ENCODE measurements around the gene PLD1. TPM values are rescaled to one million over a fixed set of nuclear protein-coding genes. Genes with fewer than 3 reads are reported as not detected.
A peak's percentile ranks its signal among the peaks of the same experiment; 100 is the strongest.

The PLD1 gene
- total RNA-seq, 1 donor from 2014 or later = 13.9 TPM

DNA sequence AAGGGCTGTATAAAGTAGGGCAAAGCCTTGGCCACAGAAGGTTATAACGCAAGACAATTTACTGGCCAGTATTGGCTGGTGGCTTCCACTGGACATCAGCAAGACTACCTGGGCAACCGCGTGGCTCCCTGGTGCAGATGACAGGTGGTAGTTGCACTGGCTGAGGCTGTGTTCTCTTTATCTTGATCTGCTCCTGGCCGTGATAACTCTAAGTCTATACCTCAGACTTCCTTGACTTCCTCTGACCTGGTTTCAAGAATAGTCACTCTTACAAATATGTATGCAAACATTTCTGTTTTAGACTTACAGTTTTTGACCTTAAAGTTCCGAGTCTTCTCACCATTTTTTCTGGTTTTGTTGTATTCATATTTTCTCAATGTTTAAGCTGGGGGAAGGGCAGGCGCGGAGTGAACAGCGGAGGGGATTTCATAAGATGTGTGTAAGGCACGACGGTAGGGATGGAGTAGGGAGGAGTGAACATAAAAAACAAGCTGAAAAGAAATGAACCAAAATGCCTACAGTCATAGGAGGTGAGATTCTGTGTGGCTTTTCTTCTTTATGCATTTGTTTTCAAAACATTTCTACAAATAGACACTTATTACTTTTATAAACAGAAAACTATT, 17.7 kb upstream of the PLD1 start:
- Mint-ChIP-seq H3K27me3 (ENCODE audit: unreplicated experiment) (no peaks in the 10 kb centered on the region), H3K9me3 (ENCODE audit: unreplicated experiment) (peaks cover 3% of the 10 kb centered on the region), H3K27ac (ENCODE audit: unreplicated experiment) (no peak overlapping the region), H3K4me1 (ENCODE audit: unreplicated experiment) (peaks cover 62% of the 10 kb centered on the region), H3K36me3 (ENCODE audit: unreplicated experiment) (no peaks in the 10 kb centered on the region), H3K4me3 (ENCODE audit: unreplicated experiment) (no peak overlapping the region)
- TF ChIP-seq, protein P1, sequence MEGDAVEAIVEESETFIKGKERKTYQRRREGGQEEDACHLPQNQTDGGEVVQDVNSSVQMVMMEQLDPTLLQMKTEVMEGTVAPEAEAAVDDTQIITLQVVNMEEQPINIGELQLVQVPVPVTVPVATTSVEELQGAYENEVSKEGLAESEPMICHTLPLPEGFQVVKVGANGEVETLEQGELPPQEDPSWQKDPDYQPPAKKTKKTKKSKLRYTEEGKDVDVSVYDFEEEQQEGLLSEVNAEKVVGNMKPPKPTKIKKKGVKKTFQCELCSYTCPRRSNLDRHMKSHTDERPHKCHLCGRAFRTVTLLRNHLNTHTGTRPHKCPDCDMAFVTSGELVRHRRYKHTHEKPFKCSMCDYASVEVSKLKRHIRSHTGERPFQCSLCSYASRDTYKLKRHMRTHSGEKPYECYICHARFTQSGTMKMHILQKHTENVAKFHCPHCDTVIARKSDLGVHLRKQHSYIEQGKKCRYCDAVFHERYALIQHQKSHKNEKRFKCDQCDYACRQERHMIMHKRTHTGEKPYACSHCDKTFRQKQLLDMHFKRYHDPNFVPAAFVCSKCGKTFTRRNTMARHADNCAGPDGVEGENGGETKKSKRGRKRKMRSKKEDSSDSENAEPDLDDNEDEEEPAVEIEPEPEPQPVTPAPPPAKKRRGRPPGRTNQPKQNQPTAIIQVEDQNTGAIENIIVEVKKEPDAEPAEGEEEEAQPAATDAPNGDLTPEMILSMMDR (IDR thresholded peaks at IDR 0.05) = no peak
- no peak for DNase-seq (ENCODE audit: extremely low spot score, unreplicated experiment)

- Mint-ChIP-seq H3K27ac (ENCODE audit: unreplicated experiment) (no peak overlapping the region), H3K4me3 (ENCODE audit: unreplicated experiment) (no peak overlapping the region), H3K4me1 (ENCODE audit: unreplicated experiment) (peaks cover 56% of the 10 kb centered on the region), H3K36me3 (ENCODE audit: unreplicated experiment) (no peaks in the 10 kb centered on the region), H3K27me3 (ENCODE audit: unreplicated experiment) (no peaks in the 10 kb centered on the region), H3K9me3 (ENCODE audit: unreplicated experiment) (peaks cover 2% of the 10 kb centered on the region)
- no peak for DNase-seq (ENCODE audit: extremely low spot score, unreplicated experiment)
- TF ChIP-seq, protein P1 (IDR thresholded peaks at IDR 0.05) = no peak
These were observed 17.1 kb upstream of the PLD1 start for GRCh38 chr3:171827385-171827784.

DNA sequence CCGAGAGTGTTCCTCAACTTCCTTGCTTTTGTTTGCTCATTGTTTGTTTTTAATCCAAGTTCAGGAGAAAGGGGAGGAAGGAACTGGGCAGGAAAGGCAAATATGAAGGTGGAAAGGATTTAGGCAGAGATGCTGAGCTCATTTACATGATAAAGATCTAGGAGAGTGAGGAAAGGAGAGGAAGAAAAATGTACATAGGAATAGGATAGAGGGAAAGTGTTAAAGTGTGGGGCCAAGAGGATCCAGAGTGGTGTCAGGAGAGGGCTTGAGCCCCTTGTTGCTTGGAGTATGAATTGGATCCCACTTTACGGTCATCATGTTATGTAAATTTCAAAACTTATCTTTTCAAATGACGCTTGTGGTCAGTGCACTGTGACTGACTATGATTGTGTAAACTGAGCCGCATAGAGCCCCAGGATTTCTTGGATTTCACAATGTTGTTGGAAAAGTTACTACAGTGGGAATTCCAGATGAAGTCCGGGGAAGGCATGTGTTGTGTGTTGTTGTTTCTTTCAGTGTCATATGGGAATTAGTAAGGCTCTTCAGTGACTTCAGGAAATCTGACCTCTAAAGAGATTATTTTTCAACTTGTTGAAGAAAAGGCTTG, 15.0 kb upstream of the PLD1 start:
- H3K4me1 Mint-ChIP-seq (ENCODE audit: unreplicated experiment) = peaks cover 48% of the 10 kb centered on the region
- DNase-seq (ENCODE audit: extremely low spot score, unreplicated experiment) = no peak
- TF ChIP-seq, protein P1 (IDR thresholded peaks at IDR 0.05) = no peak

DNA sequence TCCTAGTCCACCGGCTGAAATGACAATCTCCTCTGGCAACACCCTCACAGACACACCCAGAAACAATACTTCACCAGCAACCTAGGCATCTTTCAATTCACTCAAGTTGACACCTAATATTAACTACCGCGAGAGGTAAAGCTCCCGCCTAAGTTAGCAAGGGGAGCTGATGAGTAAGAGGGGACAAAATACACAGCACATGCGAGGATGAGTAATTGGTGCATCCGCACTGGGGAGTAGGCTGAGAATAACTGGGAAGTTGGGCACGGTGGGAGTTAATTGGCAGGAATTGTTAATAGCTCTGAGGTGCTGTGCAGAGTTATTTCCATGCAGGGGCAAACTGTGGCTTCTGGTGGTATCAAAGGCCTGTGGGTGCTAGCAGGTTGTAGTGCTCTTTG, 14.5 kb upstream of the PLD1 start:
- H3K4me1 Mint-ChIP-seq (ENCODE audit: unreplicated experiment) = peaks cover 43% of the 10 kb centered on the region

More for the DNA sequence above, 15.0 kb upstream of the PLD1 start:
- Mint-ChIP-seq H3K27ac (ENCODE audit: unreplicated experiment) (peak overlapping the region; percentile 5), H3K27me3 (ENCODE audit: unreplicated experiment) (no peaks in the 10 kb centered on the region), H3K9me3 (ENCODE audit: unreplicated experiment) (no peaks in the 10 kb centered on the region), H3K4me3 (ENCODE audit: unreplicated experiment) (no peak overlapping the region), H3K36me3 (ENCODE audit: unreplicated experiment) (no peaks in the 10 kb centered on the region)

GRCh38 chr3:171824116-171824515, 13.8 kb upstream of the PLD1 start:
- H3K4me1 Mint-ChIP-seq (ENCODE audit: unreplicated experiment) = peaks cover 39% of the 10 kb centered on the region
- H3K4me3 Mint-ChIP-seq (ENCODE audit: unreplicated experiment) = no peak overlapping the region
- H3K27me3 Mint-ChIP-seq (ENCODE audit: unreplicated experiment) = no peaks in the 10 kb centered on the region
- H3K9me3 Mint-ChIP-seq (ENCODE audit: unreplicated experiment) = no peaks in the 10 kb centered on the region
- DNase-seq (ENCODE audit: extremely low spot score, unreplicated experiment) = no peak
- H3K27ac Mint-ChIP-seq (ENCODE audit: unreplicated experiment) = no peak overlapping the region
- H3K36me3 Mint-ChIP-seq (ENCODE audit: unreplicated experiment) = no peaks in the 10 kb centered on the region
- TF ChIP-seq, protein P1 (IDR thresholded peaks at IDR 0.05) = no peak

More for the DNA sequence above, 14.5 kb upstream of the PLD1 start:
- Mint-ChIP-seq H3K9me3 (ENCODE audit: unreplicated experiment) (no peaks in the 10 kb centered on the region), H3K4me3 (ENCODE audit: unreplicated experiment) (no peak overlapping the region), H3K36me3 (ENCODE audit: unreplicated experiment) (no peaks in the 10 kb centered on the region), H3K27me3 (ENCODE audit: unreplicated experiment) (no peaks in the 10 kb centered on the region), H3K27ac (ENCODE audit: unreplicated experiment) (peak overlapping the region; percentile 5)
- TF ChIP-seq, protein P1 (IDR thresholded peaks at IDR 0.05) = no peak
- DNase-seq (ENCODE audit: extremely low spot score, unreplicated experiment) = no peak
